HEK293 (cell line): ENCODE data around the gene ITPKB.
A peak's percentile ranks its signal among the peaks of the same experiment; 100 is the strongest.

Experiments used
- BCL11A ChIP-seq: fragments of 450-650 bp; formaldehyde crosslinking; IDR thresholded peaks from 2 replicates; pipeline ENCODE4 v1.5.1; 2016; ENCODE audit warnings: low read depth, missing biosample characterization, missing genetic modification characterization
- INSM2 ChIP-seq: fragments of 450-650 bp; formaldehyde crosslinking; IDR thresholded peaks from 2 replicates; pipeline ENCODE4 v1.5.1; 2016; ENCODE audit warnings: missing biosample characterization, missing genetic modification characterization
- MYNN ChIP-seq: fragments of 450-650 bp; formaldehyde crosslinking; IDR thresholded peaks from 2 replicates; pipeline ENCODE4 v1.5.1; 2016; ENCODE audit warnings: missing biosample characterization, missing genetic modification characterization, borderline replicate concordance
- ZBTB49 ChIP-seq: fragments of 450-650 bp; formaldehyde crosslinking; IDR thresholded peaks from 2 replicates; pipeline ENCODE4 v1.5.1; 2016; ENCODE audit warnings: missing biosample characterization, missing genetic modification characterization, low read depth
- ZBTB6 ChIP-seq: fragments of 450-650 bp; formaldehyde crosslinking; IDR thresholded peaks from 2 replicates; pipeline ENCODE4 v1.5.1; 2017; ENCODE audit warnings: missing biosample characterization, missing genetic modification characterization
- ZBTB7A ChIP-seq: fragments of 450-650 bp; formaldehyde crosslinking; IDR thresholded peaks from 2 replicates; pipeline ENCODE4 v1.5.1; 2016; ENCODE audit warnings: low read depth, missing biosample characterization, missing genetic modification characterization
- ZFP37 ChIP-seq: fragments of 450-650 bp; formaldehyde crosslinking; IDR thresholded peaks from 2 replicates; pipeline ENCODE4 v1.5.1; 2016; ENCODE audit warnings: missing biosample characterization, missing genetic modification characterization
- ZNF112 ChIP-seq: fragments of 450-650 bp; formaldehyde crosslinking; IDR thresholded peaks from 2 replicates; pipeline ENCODE4 v1.5.0; 2017; ENCODE audit warnings: missing biosample characterization, missing genetic modification characterization
- ZNF114 ChIP-seq: fragments of 450-650 bp; formaldehyde crosslinking; IDR thresholded peaks from 2 replicates; pipeline ENCODE4 v1.5.0; 2017; ENCODE audit warnings: missing biosample characterization, missing genetic modification characterization
- ZNF146 ChIP-seq: fragments of 450-650 bp; formaldehyde crosslinking; IDR thresholded peaks from 2 replicates; pipeline ENCODE4 v1.5.1; 2016; ENCODE audit warnings: missing biosample characterization, missing genetic modification characterization
- ZNF18 ChIP-seq: fragments of 450-650 bp; formaldehyde crosslinking; IDR thresholded peaks from 2 replicates; pipeline ENCODE4 v1.5.1; 2016; ENCODE audit warnings: missing biosample characterization, missing genetic modification characterization
- ZNF24 ChIP-seq: fragments of 450-650 bp; formaldehyde crosslinking; IDR thresholded peaks from 2 replicates; pipeline ENCODE4 v1.5.1; 2016; ENCODE audit warnings: missing biosample characterization, missing genetic modification characterization
- ZNF391 ChIP-seq: fragments of 450-650 bp; formaldehyde crosslinking; IDR thresholded peaks from 2 replicates; pipeline ENCODE4 v1.5.1; 2016; ENCODE audit warnings: low read depth, missing biosample characterization, missing genetic modification characterization, borderline replicate concordance
- ZNF433 ChIP-seq: fragments of 450-650 bp; formaldehyde crosslinking; IDR thresholded peaks from 2 replicates; pipeline ENCODE4 v1.5.1; 2016; ENCODE audit warnings: missing biosample characterization, missing genetic modification characterization, low read depth
- ZNF558 ChIP-seq: fragments of 450-650 bp; formaldehyde crosslinking; IDR thresholded peaks from 2 replicates; pipeline ENCODE4 v1.5.1; 2016; ENCODE audit warnings: missing biosample characterization, missing genetic modification characterization
- ZNF560 ChIP-seq: fragments of 450-650 bp; formaldehyde crosslinking; IDR thresholded peaks from 2 replicates; pipeline ENCODE4 v1.5.1; 2017; ENCODE audit warnings: missing biosample characterization, missing genetic modification characterization, borderline replicate concordance
- ZNF580 ChIP-seq: fragments of 450-650 bp; formaldehyde crosslinking; IDR thresholded peaks from 2 replicates; pipeline ENCODE4 v1.5.1; 2016; ENCODE audit warnings: missing biosample characterization, missing genetic modification characterization
- ZNF596 ChIP-seq: fragments of 450-650 bp; IDR thresholded peaks from 2 replicates; pipeline ENCODE4 v1.5.0; 2018; ENCODE audit warnings: missing biosample characterization, mild to moderate bottlenecking, missing genetic modification characterization, moderate library complexity
- ZNF626 ChIP-seq: fragments of 450-650 bp; sonication (Bioruptor Pico); formaldehyde crosslinking; IDR thresholded peaks from 2 replicates; pipeline ENCODE4 v1.5.1; 2018; ENCODE audit warnings: missing biosample characterization, missing genetic modification characterization, inconsistent platforms
- ZNF654 ChIP-seq: fragments of 450-650 bp; formaldehyde crosslinking; IDR thresholded peaks from 2 replicates; pipeline ENCODE4 v1.5.1; 2016; ENCODE audit warnings: low read depth, missing biosample characterization, missing genetic modification characterization
- ZNF658 ChIP-seq: fragments of 450-650 bp; formaldehyde crosslinking; IDR thresholded peaks from 2 replicates; pipeline ENCODE4; 2016; ENCODE audit warnings: missing biosample characterization, missing genetic modification characterization
- ZNF704 ChIP-seq: fragments of 450-650 bp; formaldehyde crosslinking; IDR thresholded peaks from 2 replicates; pipeline ENCODE4 v1.5.1; 2016; ENCODE audit warnings: missing biosample characterization, missing genetic modification characterization
- ZNF791 ChIP-seq: fragments of 450-650 bp; formaldehyde crosslinking; IDR thresholded peaks from 2 replicates; pipeline ENCODE4 v1.5.1; 2016; ENCODE audit warnings: missing biosample characterization, missing genetic modification characterization
- ZNF792 ChIP-seq: fragments of 450-650 bp; formaldehyde crosslinking; IDR thresholded peaks from 2 replicates; pipeline ENCODE4 v1.5.1; 2016; ENCODE audit warnings: missing biosample characterization, missing genetic modification characterization

The ITPKB gene

GRCh38 chr1:226702957-226703831 is 35.9 kb downstream of the ITPKB start (continued):
- TF ChIP-seq ZNF18 (tag by site-specific recombination), result peak; percentile 92
- TF ChIP-seq ZNF146 (tag by site-specific recombination), result peak; percentile 58; the same call in 1 of the 2 replicates
- TF ChIP-seq ZFP37 (tag by site-specific recombination), result peak; percentile 67; the same call in 1 of the 2 replicates
- no peak for TF ChIP-seq ZNF792 (tag by site-specific recombination)
- peak; percentile 65; the same call in 1 of the 2 replicates for TF ChIP-seq ZBTB6 (tag by site-specific recombination)
- no peak; the same call in 1 of the 2 replicates for TF ChIP-seq ZNF391 (tag by site-specific recombination)
- peak; percentile 83; the same call in 1 of the 2 replicates for TF ChIP-seq ZNF626 (tag by site-specific recombination)
- peak; percentile 61; the same call in 1 of the 2 replicates for TF ChIP-seq ZBTB7A (tag by site-specific recombination)
- TF ChIP-seq ZNF654 (tag by site-specific recombination), result no peak
- TF ChIP-seq ZNF433 (tag by site-specific recombination), result 0 out of 2 replicates have a peak, but pooled peaks have one; percentile 12
- TF ChIP-seq ZNF580 (tag by site-specific recombination), result peak; percentile 52; the same call in 1 of the 2 replicates
- no peak for TF ChIP-seq ZNF24 (tag by site-specific recombination)
- TF ChIP-seq ZNF704 (tag by site-specific recombination), result no peak
- TF ChIP-seq ZNF596, result peak; percentile 83
- no peak for TF ChIP-seq MYNN (tag by site-specific recombination)
- no peak for TF ChIP-seq ZNF658
- TF ChIP-seq ZNF560, result no peak
- TF ChIP-seq ZNF112 (tag by site-specific recombination), result no peak
- TF ChIP-seq ZNF114 (tag by site-specific recombination), result no peak
- TF ChIP-seq ZBTB49 (tag by site-specific recombination), result no peak
- no peak for TF ChIP-seq BCL11A (tag by site-specific recombination)
- TF ChIP-seq ZNF791 (tag by site-specific recombination), result peak; percentile 36; the same call in 1 of the 2 replicates
- no peak for TF ChIP-seq ZNF558 (tag by site-specific recombination)
- peak; percentile 65 for TF ChIP-seq INSM2 (tag by site-specific recombination)
